CD8-positive, alpha-beta memory T cell (primary cell): ENCODE results near the gene DSCAML1. TPM values are rescaled to one million over a fixed set of nuclear protein-coding genes. Genes with fewer than 3 reads are reported as not detected.

ENCODE experiments used
- CTCF ChIA-PET: fragments of 350-600 bp; sonication (Branson Sonifier 250); formaldehyde crosslinking; loops from one replicate; lab custom pipeline; 2021; ENCODE audit warnings: antibody characterized with exemption; lab: Charles Lee
- POLR2A ChIA-PET: fragments of 350-600 bp; sonication (Branson Sonifier 250); formaldehyde crosslinking; loops from one replicate; lab custom pipeline; 2021; ENCODE audit warnings: antibody characterized with exemption; lab: Charles Lee
- DNase-seq, 5 donors: peaks; one replicate each; pipeline versions ENCODE4 v3.0.0 to v3.0.0-alpha.2; 2020 to 2022; ENCODE audit warnings: mixed read lengths in 1 of 5
- H3K27ac ChIP-seq: one replicate; pipeline ENCODE4 v1.7.0; 2013; ENCODE audit warnings: low read depth, mild to moderate bottlenecking, low read length, moderate library complexity
- H3K27me3 ChIP-seq: 2 replicates; pipeline ENCODE4 v1.7.0; 2013; ENCODE audit warnings: low read length, mild to moderate bottlenecking; ENCODE audit not compliant: insufficient read depth, poor library complexity, severe bottlenecking
- H3K36me3 ChIP-seq: 2 replicates; pipeline ENCODE4 v1.7.0; 2013; ENCODE audit warnings: mild to moderate bottlenecking, low read length, moderate library complexity; ENCODE audit not compliant: insufficient read depth
- H3K4me1 ChIP-seq: 2 replicates; pipeline ENCODE4 v1.7.0; 2013; ENCODE audit warnings: mild to moderate bottlenecking, low read length, moderate library complexity; ENCODE audit not compliant: insufficient read depth
- H3K4me3 ChIP-seq: 2 replicates; pipeline ENCODE4 v1.7.0; 2013; ENCODE audit warnings: mild to moderate bottlenecking, low read length
- H3K9me3 ChIP-seq: 2 replicates; pipeline ENCODE4 v1.7.0; 2013; ENCODE audit warnings: mild to moderate bottlenecking, low read length
- H3K27ac Mint-ChIP-seq, 8 donors: one replicate each; pipeline ENCODE4 v1.8.0; 2020 to 2021; ENCODE audit warnings: mixed read lengths in 8 of 8, mild to moderate bottlenecking in 6 of 8, inconsistent platforms in 3 of 8, moderate library complexity in 3 of 8
- H3K27me3 Mint-ChIP-seq, 2 donors: one replicate each; pipeline ENCODE4 v1.8.0; 2020 to 2021; ENCODE audit warnings: mixed read lengths in 2 of 2, mild to moderate bottlenecking in 1 of 2, moderate library complexity in 1 of 2
- H3K36me3 Mint-ChIP-seq, 3 donors: one replicate each; pipeline ENCODE4 v1.8.0; 2020 to 2021; ENCODE audit warnings: mixed read lengths in 3 of 3, inconsistent platforms in 1 of 3, mild to moderate bottlenecking in 1 of 3
- H3K4me1 Mint-ChIP-seq, 3 donors: one replicate each; pipeline ENCODE4 v1.8.0; 2020 to 2021; ENCODE audit warnings: mixed read lengths in 3 of 3, inconsistent platforms in 1 of 3, mild to moderate bottlenecking in 1 of 3
- H3K4me3 Mint-ChIP-seq, 7 donors: one replicate each; pipeline ENCODE4 v1.8.0; 2020 to 2021; ENCODE audit warnings: mixed read lengths in 7 of 7, mild to moderate bottlenecking in 6 of 7, moderate library complexity in 4 of 7, inconsistent platforms in 2 of 7
- H3K9me3 Mint-ChIP-seq, 5 donors: one replicate each; pipeline ENCODE4 v1.8.0; 2020 to 2022; ENCODE audit warnings: mixed read lengths in 5 of 5, mild to moderate bottlenecking in 3 of 5, moderate library complexity in 2 of 5, inconsistent platforms in 1 of 5
- polyA plus RNA-seq: library from polyadenylated mRNA; unstranded; fragments of 300-500 nt; fragmentation: Illumina TruSeq; gene quantifications from one replicate; pipeline ENCODE4 v1.2.3, GENCODE V29; 2021
- total RNA-seq, 2 experiments: library from RNA; stranded (reverse); gene quantifications; one replicate each; pipeline ENCODE4 v1.2.3, GENCODE V29; 2021

DSCAML1 gene
- total and polyA plus RNA-seq, 3 experiments from 2014 or later, result 0.48 to 0.91 TPM; not detected in 1

DNA sequence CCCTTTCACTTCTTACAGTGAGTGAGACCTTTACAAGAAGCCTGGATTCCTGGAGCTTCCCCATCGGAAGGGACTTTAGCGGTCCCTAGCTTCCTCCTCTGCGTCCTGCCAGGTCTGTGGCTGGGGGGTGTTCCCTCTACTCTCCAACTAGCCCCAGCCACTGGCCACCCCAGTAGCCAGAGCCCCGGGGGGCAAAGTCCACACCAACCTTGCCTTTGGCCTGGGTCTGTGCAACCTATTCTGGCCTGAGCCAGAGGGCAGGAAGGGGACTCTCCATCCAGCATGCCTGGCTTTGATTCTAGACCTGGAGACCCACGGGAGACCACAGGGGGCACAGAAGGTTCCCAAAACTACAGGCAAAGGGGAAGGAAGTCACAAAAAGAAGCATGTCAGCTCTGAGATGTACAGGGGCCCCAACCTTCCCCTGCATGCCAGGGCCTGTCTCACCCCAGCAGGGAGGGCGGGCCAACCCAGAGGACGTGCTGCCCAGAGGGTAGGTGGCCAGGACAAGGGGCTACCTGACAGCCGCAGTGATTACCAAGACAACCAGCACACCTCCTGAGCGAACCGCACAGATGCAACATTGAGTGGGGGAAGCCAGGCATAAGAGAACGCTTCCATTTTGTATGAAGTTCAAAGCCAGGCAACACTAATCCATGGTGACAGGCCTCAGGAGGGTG, 52.4 kb downstream of the DSCAML1 start:
- H3K9me3 ChIP-seq, result no peaks in the 10 kb centered on the region
- H3K27me3 ChIP-seq, result peaks cover 7% of the 10 kb centered on the region
- Mint-ChIP-seq H3K9me3 (peaks cover 0 to 2% (median 0%) of the 10 kb centered on the region in 5 donors), H3K4me3 (peak overlapping the region in 1 of 7 donors; percentile 18), H3K4me1 (peaks cover 7 to 13% (median 13%) of the 10 kb centered on the region in 3 donors), H3K36me3 (peaks cover 0 to 3% (median 2%) of the 10 kb centered on the region in 3 donors), H3K27me3 (peaks cover 25 to 33% of the 10 kb centered on the region in 2 donors), H3K27ac (peak overlapping the region in 1 of 8 donors; percentile 29)
- DNase-seq, result no peak
- POLR2A ChIA-PET, result no interaction called here
- H3K4me1 ChIP-seq, result no peaks in the 10 kb centered on the region
- no peak overlapping the region for H3K27ac ChIP-seq
- no peak overlapping the region for H3K4me3 ChIP-seq
- CTCF ChIA-PET, result no interaction called here
- no peaks in the 10 kb centered on the region for H3K36me3 ChIP-seq

DNA sequence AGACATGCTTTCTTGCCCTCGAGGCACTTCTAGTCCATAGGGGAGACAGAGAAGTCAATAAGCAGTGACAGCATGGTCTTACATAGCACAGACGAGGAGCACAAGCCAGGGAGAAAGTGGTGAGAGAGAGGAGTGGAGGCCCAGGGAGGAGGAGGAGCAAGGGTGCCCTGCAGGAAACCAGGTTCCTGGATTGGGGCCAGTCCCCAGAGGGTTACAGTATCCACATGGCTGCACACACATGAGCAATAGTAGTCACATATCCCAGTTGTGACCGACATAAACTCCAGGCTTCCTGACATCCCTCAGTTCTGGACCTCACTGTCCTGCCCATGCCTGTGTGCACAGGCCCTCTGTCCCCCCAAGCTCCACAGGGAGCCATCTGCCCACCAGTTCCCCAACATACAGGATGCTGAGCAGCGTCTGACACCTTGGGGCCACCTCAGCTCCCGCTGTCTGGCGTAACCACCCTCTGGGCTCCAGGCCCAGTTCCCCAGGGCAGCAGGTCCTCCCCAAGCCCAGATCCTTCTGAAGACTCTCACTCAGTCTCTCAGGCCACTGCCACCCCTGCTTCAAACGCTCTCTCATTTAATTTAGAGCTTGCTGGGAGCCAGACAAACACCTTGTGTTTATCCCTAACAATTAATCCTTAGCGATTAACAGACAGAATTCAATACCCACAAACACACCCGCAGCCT, 53.7 kb downstream of the DSCAML1 start:
- H3K27me3 Mint-ChIP-seq, result peaks cover 26 to 39% of the 10 kb centered on the region in 2 donors
- Histone ChIP-seq H3K9me3 (no peaks in the 10 kb centered on the region), H3K27ac (no peak overlapping the region), H3K4me1 (no peaks in the 10 kb centered on the region), H3K4me3 (no peak overlapping the region), H3K36me3 (no peaks in the 10 kb centered on the region), H3K27me3 (peaks cover 7% of the 10 kb centered on the region)
- CTCF ChIA-PET, result no interaction called here
- H3K36me3 Mint-ChIP-seq, result peaks cover 0 to 3% (median 2%) of the 10 kb centered on the region in 3 donors
- peaks cover 7 to 20% (median 17%) of the 10 kb centered on the region in 3 donors for H3K4me1 Mint-ChIP-seq
- POLR2A ChIA-PET, result no interaction called here
- H3K4me3 Mint-ChIP-seq, result no peak overlapping the region
- DNase-seq, result peak in 1 of 5 donors; percentile 59
- H3K27ac Mint-ChIP-seq, result peak overlapping the region in 2 of 8 donors; percentile 18 to 87
- peaks cover 0 to 2% (median 0%) of the 10 kb centered on the region in 5 donors for H3K9me3 Mint-ChIP-seq

DNA sequence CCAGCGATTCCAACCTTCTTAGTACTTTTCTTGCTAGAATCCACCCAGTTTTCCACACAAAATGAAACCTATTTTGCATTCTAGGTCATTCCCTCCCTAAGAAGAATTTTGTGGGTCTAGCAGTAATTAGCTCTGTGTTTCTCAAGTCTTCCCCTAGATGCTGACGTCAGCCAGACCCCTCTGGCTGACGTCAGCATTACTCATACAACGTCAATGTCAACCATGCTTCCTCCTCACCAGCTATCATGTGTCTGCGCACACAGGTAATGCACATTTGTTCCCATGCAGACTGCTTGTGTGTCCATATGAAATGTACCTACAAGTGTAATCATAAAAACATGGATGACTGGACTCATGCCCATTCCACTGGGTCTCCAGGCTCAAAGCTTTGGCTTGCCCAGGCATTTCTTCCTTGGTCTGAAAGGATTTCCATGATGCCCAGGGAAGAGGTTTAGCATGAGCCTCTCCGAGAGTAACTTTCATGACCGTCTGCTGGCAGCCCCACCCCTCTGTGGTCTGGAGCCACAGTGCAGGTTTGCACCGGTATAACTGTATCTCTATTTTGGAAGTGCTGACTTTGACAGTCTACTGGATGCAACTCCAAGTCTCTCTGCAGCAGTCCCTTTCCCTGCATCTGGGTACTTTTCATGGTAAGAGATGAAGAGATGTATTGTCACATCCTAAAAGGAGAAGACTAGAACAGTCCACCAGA, 58.6 kb downstream of the DSCAML1 start:
- Histone ChIP-seq H3K9me3 (no peaks in the 10 kb centered on the region), H3K27ac (no peak overlapping the region), H3K4me3 (no peak overlapping the region), H3K27me3 (peaks cover 6% of the 10 kb centered on the region), H3K36me3 (no peaks in the 10 kb centered on the region), H3K4me1 (no peaks in the 10 kb centered on the region)
- H3K4me1 Mint-ChIP-seq, result peaks cover 2 to 18% (median 11%) of the 10 kb centered on the region in 3 donors
- peaks cover 0 to 2% (median 0%) of the 10 kb centered on the region in 5 donors for H3K9me3 Mint-ChIP-seq
- H3K27me3 Mint-ChIP-seq, result peaks cover 19 to 37% of the 10 kb centered on the region in 2 donors
- CTCF ChIA-PET, result no interaction called here
- H3K27ac Mint-ChIP-seq, result peak overlapping the region in 1 of 8 donors; percentile 11
- POLR2A ChIA-PET, result no interaction called here
- no peak overlapping the region for H3K4me3 Mint-ChIP-seq
- peaks cover 0 to 4% (median 3%) of the 10 kb centered on the region in 3 donors for H3K36me3 Mint-ChIP-seq
- no peak for DNase-seq

DNA sequence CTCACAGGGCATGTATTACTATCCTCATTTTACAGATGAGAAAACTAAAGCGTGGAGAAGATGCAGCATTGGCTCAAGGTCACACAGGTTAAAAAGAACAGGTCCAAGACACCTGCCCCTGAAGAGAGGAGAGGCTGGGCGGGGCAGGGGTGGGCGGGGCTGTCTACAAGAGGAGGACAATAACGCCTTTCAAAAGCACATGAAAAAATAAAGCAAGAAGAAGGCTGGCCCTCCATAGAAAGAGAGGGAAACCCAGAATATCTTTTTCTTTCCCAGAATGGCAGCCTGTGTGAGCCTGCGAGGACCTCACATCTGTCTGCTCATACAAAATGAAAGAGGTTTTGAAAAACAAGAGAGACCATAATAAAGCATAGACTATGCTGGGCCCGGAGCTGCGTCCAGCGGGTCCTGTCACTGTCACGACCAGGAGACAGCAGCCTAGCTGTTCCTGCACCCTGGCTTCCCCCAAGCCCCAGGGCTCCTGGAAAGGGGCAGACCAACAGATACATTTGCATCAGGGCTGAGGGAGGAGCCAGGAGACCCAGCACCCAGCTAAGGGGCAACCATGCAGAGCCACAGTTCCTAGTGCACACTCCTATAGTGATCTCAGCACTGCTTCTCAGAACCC, 61.6 kb downstream of the DSCAML1 start:
- CTCF ChIA-PET, result no interaction called here
- no peak overlapping the region for H3K4me3 Mint-ChIP-seq
- H3K27me3 Mint-ChIP-seq, result peaks cover 8 to 18% of the 10 kb centered on the region in 2 donors
- no peak for DNase-seq
- H3K4me1 ChIP-seq, result no peaks in the 10 kb centered on the region
- POLR2A ChIA-PET, result no interaction called here
- H3K27ac Mint-ChIP-seq, result no peak overlapping the region
- H3K36me3 ChIP-seq, result no peaks in the 10 kb centered on the region
- no peaks in the 10 kb centered on the region for H3K9me3 ChIP-seq
- H3K36me3 Mint-ChIP-seq, result peaks cover 0 to 2% (median 0%) of the 10 kb centered on the region in 3 donors
- H3K27me3 ChIP-seq, result no peaks in the 10 kb centered on the region
- H3K4me3 ChIP-seq, result no peak overlapping the region
- no peaks in the 10 kb centered on the region for H3K9me3 Mint-ChIP-seq
- no peak overlapping the region for H3K27ac ChIP-seq
- H3K4me1 Mint-ChIP-seq, result peaks cover 0 to 11% (median 3%) of the 10 kb centered on the region in 3 donors

DNA sequence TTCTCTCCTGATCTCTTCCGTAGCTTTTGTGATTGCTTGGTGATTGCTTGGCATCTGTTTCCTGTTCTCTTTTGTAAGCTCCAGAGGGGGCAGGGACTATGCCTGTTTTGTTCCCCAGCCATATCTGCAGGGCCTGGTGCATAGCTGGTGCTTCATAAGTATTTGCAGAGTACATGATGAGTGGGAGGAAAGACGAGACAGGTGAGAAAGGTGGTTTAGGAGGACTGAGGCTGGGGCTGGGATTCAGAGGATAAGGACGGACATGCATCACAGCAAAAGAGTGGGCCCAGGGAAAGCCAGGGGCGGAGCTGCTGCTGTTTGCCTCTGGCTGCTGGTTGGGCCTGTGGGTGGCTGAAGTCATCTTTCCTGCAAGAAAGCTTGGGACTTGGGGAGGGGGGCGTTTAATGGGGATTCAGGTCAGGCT, 62.4 kb downstream of the DSCAML1 start:
- H3K9me3 Mint-ChIP-seq, result no peaks in the 10 kb centered on the region
- ChIA-PET CTCF (no interaction called here), POLR2A (no interaction called here)
- Histone ChIP-seq H3K4me1 (no peaks in the 10 kb centered on the region), H3K9me3 (no peaks in the 10 kb centered on the region), H3K27ac (no peak overlapping the region), H3K36me3 (no peaks in the 10 kb centered on the region), H3K27me3 (no peaks in the 10 kb centered on the region), H3K4me3 (no peak overlapping the region)
- H3K36me3 Mint-ChIP-seq, result peaks cover 0 to 2% (median 0%) of the 10 kb centered on the region in 3 donors
- no peak overlapping the region for H3K4me3 Mint-ChIP-seq
- no peak for DNase-seq
- H3K27ac Mint-ChIP-seq, result peak overlapping the region in 1 of 8 donors; percentile 2
- peaks cover 7 to 10% of the 10 kb centered on the region in 2 donors for H3K27me3 Mint-ChIP-seq
- peaks cover 0 to 11% (median 3%) of the 10 kb centered on the region in 3 donors for H3K4me1 Mint-ChIP-seq

DNA sequence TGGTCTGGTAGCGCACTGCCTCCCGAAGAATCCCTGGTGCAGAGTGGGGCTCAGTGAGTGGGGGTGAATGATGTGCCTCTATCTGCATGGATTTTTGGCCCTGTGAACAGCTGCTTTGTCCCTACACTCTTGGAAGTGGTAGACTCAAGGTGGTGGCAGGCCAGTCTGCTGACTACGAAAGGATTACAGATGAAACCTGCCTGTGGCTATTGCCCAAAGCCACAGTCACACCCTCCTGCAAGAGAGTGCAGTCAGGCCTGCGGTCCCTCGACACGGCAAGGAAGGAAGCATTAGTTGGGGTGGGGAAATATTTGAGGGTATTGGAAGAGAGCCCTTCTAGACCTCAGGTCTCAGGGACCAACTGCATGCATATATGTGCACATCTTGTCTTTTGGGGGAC, 63.7 kb downstream of the DSCAML1 start:
- H3K36me3 Mint-ChIP-seq, result peaks cover 0 to 2% (median 0%) of the 10 kb centered on the region in 3 donors
- no peak for DNase-seq
- H3K27ac ChIP-seq, result no peak overlapping the region
- H3K4me3 Mint-ChIP-seq, result no peak overlapping the region
- no peaks in the 10 kb centered on the region for H3K9me3 Mint-ChIP-seq
- peaks cover 0 to 4% (median 0%) of the 10 kb centered on the region in 3 donors for H3K4me1 Mint-ChIP-seq
- peak overlapping the region in 1 of 8 donors; percentile 13 for H3K27ac Mint-ChIP-seq
- H3K9me3 ChIP-seq, result no peaks in the 10 kb centered on the region
- POLR2A ChIA-PET, result no interaction called here
- H3K27me3 Mint-ChIP-seq, result peaks cover 4 to 7% of the 10 kb centered on the region in 2 donors
- H3K4me3 ChIP-seq, result no peak overlapping the region
- no peaks in the 10 kb centered on the region for H3K4me1 ChIP-seq
- CTCF ChIA-PET, result no interaction called here
- no peaks in the 10 kb centered on the region for H3K36me3 ChIP-seq
- no peaks in the 10 kb centered on the region for H3K27me3 ChIP-seq

DNA sequence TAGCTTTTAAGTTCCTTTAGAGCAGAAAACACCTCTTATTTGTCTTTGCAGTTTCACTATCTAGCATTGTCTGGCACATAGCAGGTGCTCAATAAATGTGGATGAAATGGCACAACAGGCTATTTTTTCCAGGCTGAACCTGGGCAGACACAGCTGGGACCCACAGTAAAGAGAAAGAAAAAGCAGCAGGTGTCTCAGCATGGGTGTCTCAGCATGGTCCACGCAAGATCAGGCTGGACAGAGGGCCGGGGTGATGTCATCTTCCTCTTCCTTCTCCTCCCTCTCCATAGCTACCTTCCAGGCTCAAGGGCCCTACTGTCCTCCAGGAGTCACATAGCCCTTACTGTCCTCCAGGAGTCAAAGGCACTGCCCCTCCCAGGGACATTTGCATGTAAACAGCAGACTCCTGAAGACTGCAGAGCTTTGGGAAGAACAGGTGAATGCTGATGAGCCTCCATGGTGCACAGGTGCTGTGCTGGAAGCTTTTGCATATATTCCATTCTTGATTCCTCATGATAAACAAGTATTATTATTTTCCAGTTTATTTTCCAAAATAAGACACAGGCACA, 65.2 kb downstream of the DSCAML1 start:
- Mint-ChIP-seq H3K4me1 (no peaks in the 10 kb centered on the region), H3K36me3 (peaks cover 0 to 2% (median 0%) of the 10 kb centered on the region in 3 donors), H3K27me3 (peaks cover 3 to 5% of the 10 kb centered on the region in 2 donors), H3K27ac (no peak overlapping the region), H3K4me3 (peak overlapping the region in 1 of 7 donors; percentile 10), H3K9me3 (no peaks in the 10 kb centered on the region)
- POLR2A ChIA-PET, result no interaction called here
- no peak for DNase-seq
- Histone ChIP-seq H3K4me1 (no peaks in the 10 kb centered on the region), H3K27me3 (no peaks in the 10 kb centered on the region), H3K36me3 (no peaks in the 10 kb centered on the region), H3K4me3 (no peak overlapping the region), H3K27ac (no peak overlapping the region), H3K9me3 (no peaks in the 10 kb centered on the region)
- CTCF ChIA-PET, result no interaction called here
